H9 (cell line): Measurements from ENCODE around the gene EHBP1L1. TPM values are rescaled to one million over a fixed set of nuclear protein-coding genes. Genes with fewer than 3 reads are reported as not detected.
A peak's percentile ranks its signal among the peaks of the same experiment; 100 is the strongest.

Experiments
- DNase-seq: peaks from one replicate; pipeline ENCODE4 v3.0.0-alpha.2; 2017
- H2AFZ ChIP-seq: one replicate; pipeline ENCODE4 v1.6.1; 2013; ENCODE audit warnings: mild to moderate bottlenecking, low read length, control low read depth, moderate library complexity
- H2AK5ac ChIP-seq: 2 replicates; pipeline ENCODE4 v1.6.1; 2013; ENCODE audit warnings: low read length, control low read depth, mixed read lengths; ENCODE audit not compliant: insufficient read length
- H2BK120ac ChIP-seq: one replicate; pipeline ENCODE4 v1.6.1; 2013; ENCODE audit warnings: low read depth, mild to moderate bottlenecking, low read length, control low read depth, inconsistent platforms; ENCODE audit not compliant: poor library complexity, severe bottlenecking
- H2BK12ac ChIP-seq: 2 replicates; pipeline ENCODE4 v1.6.1; 2013; ENCODE audit warnings: low read length, control low read depth, mixed read lengths, low read depth; ENCODE audit not compliant: insufficient read length
- H2BK15ac ChIP-seq: 2 replicates; pipeline ENCODE4 v1.6.1; 2013; ENCODE audit warnings: low read depth, low read length, control low read depth
- H2BK20ac ChIP-seq: one replicate; pipeline ENCODE4 v1.6.1; 2013; ENCODE audit warnings: low read depth, mild to moderate bottlenecking, low read length, control low read depth, inconsistent platforms; ENCODE audit not compliant: poor library complexity, severe bottlenecking
- H2BK5ac ChIP-seq: 2 replicates; pipeline ENCODE4 v1.6.1; 2013; ENCODE audit warnings: low read length, control low read depth, mixed read lengths; ENCODE audit not compliant: insufficient read length
- H3K14ac ChIP-seq: 2 replicates; pipeline ENCODE4 v1.6.1; 2013; ENCODE audit warnings: low read length, control low read depth; ENCODE audit not compliant: insufficient read depth
- H3K18ac ChIP-seq: 2 replicates; pipeline ENCODE4 v1.6.1; 2013; ENCODE audit warnings: low read depth, mild to moderate bottlenecking, mixed read lengths, low read length, control low read depth; ENCODE audit not compliant: insufficient read length
- H3K23ac ChIP-seq: 2 replicates; pipeline ENCODE4 v1.6.1; 2013; ENCODE audit warnings: low read length, control low read depth, mixed read lengths, low read depth; ENCODE audit not compliant: insufficient read length
- H3K23me2 ChIP-seq: 2 replicates; pipeline ENCODE4 v1.6.1; 2013; ENCODE audit warnings: low read depth, mild to moderate bottlenecking, mixed read lengths, low read length, control low read depth; ENCODE audit not compliant: insufficient read length, poor library complexity, severe bottlenecking
- H3K27ac ChIP-seq: 2 replicates; pipeline ENCODE4 v1.5.1; 2013; ENCODE audit warnings: low read length, control low read depth, mixed read lengths, low read depth; ENCODE audit not compliant: insufficient read length
- H3K27me3 ChIP-seq: 2 replicates; pipeline ENCODE4 v1.6.1; 2013; ENCODE audit warnings: low read length, control low read depth, inconsistent platforms; ENCODE audit not compliant: insufficient read depth
- H3K4ac ChIP-seq: 2 replicates; pipeline ENCODE4 v1.6.1; 2013; ENCODE audit warnings: low read depth, mild to moderate bottlenecking, control low read depth, inconsistent platforms, low read length, moderate library complexity
- H3K4me1 ChIP-seq: 2 replicates; pipeline ENCODE4 v1.6.1; 2013; ENCODE audit warnings: low read length, control low read depth, inconsistent platforms; ENCODE audit not compliant: insufficient read depth
- H3K4me2 ChIP-seq: 2 replicates; pipeline ENCODE4 v1.6.1; 2013; ENCODE audit warnings: low read length, control low read depth, mixed read lengths; ENCODE audit not compliant: insufficient read length, insufficient read depth
- H3K56ac ChIP-seq: 2 replicates; pipeline ENCODE4 v1.6.1; 2013; ENCODE audit warnings: low read depth, mild to moderate bottlenecking, mixed read lengths, low read length, control low read depth; ENCODE audit not compliant: insufficient read length
- H3K79me1 ChIP-seq: 2 replicates; pipeline ENCODE4 v1.6.1; 2013; ENCODE audit warnings: low read depth, mild to moderate bottlenecking, moderate library complexity, low read length, control low read depth, inconsistent platforms; ENCODE audit not compliant: insufficient read depth, poor library complexity, severe bottlenecking
- H3K79me2 ChIP-seq: 2 replicates; pipeline ENCODE4 v1.6.1; 2013; ENCODE audit warnings: low read length, control low read depth, inconsistent platforms; ENCODE audit not compliant: insufficient read depth
- H3K9ac ChIP-seq: 2 replicates; pipeline ENCODE4 v1.6.1; 2013; ENCODE audit warnings: low read length, control low read depth, mixed read lengths; ENCODE audit not compliant: insufficient read length; ENCODE audit errors: extremely low read depth
- H3K9me3 ChIP-seq: one replicate; pipeline ENCODE4 v1.6.1; 2013; ENCODE audit warnings: low read depth, low read length, inconsistent platforms; ENCODE audit not compliant: control insufficient read depth
- H3T11ph ChIP-seq: one replicate; pipeline ENCODE4 v1.6.1; 2013; ENCODE audit warnings: mild to moderate bottlenecking, low read length, control low read depth, inconsistent platforms
- H4K20me1 ChIP-seq: one replicate; pipeline ENCODE4 v1.6.1; 2013; ENCODE audit not compliant: control insufficient read depth, insufficient read length, insufficient read depth
- H4K5ac ChIP-seq: 2 replicates; pipeline ENCODE4 v1.6.1; 2013; ENCODE audit warnings: low read depth, mild to moderate bottlenecking, mixed read lengths, low read length, control low read depth; ENCODE audit not compliant: insufficient read length
- H4K8ac ChIP-seq: replicated peaks from 2 replicates; pipeline ENCODE4 v1.6.1; 2013; ENCODE audit warnings: low read length, control low read depth, mixed read lengths, low read depth; ENCODE audit not compliant: insufficient read length
- H4K91ac ChIP-seq: 2 replicates; pipeline ENCODE4 v1.6.1; 2013; ENCODE audit warnings: low read depth, mild to moderate bottlenecking, moderate library complexity, mixed read lengths, low read length, control low read depth; ENCODE audit not compliant: insufficient read length
- H3K27ac Mint-ChIP-seq, 3 experiments: 2 replicates in 2 of 3; 3 replicates in 1 of 3; pipeline ENCODE4 v1.8.0; 2020 to 2021; ENCODE audit warnings: mixed read lengths in 3 of 3, mild to moderate bottlenecking in 1 of 3, moderate library complexity in 1 of 3
- H3K27me3 Mint-ChIP-seq: 2 replicates; pipeline ENCODE4 v1.8.0; 2021; ENCODE audit warnings: low read depth, mild to moderate bottlenecking, moderate library complexity, mixed read lengths
- H3K36me3 Mint-ChIP-seq, 3 experiments: 2 replicates in 2 of 3; 3 replicates in 1 of 3; pipeline ENCODE4 v1.8.0; 2020 to 2021; ENCODE audit warnings: low read depth in 3 of 3, mixed read lengths in 3 of 3; ENCODE audit not compliant: insufficient read depth in 1 of 3
- H3K4me1 Mint-ChIP-seq, 2 experiments: 2 replicates each; pipeline ENCODE4 v1.8.0; 2020; ENCODE audit warnings: mixed read lengths in 2 of 2
- H3K4me3 Mint-ChIP-seq, 2 experiments: 2 replicates in 1 of 2; 3 replicates in 1 of 2; pipeline ENCODE4 v1.8.0; 2020 to 2021; ENCODE audit warnings: mild to moderate bottlenecking in 2 of 2, mixed read lengths in 2 of 2, moderate library complexity in 1 of 2
- H3K9me3 Mint-ChIP-seq, 2 experiments: 2 replicates in 1 of 2; 3 replicates in 1 of 2; pipeline ENCODE4 v1.8.0; 2020; ENCODE audit warnings: mild to moderate bottlenecking in 2 of 2, mixed read lengths in 2 of 2, moderate library complexity in 1 of 2
- CTCF ChIP-seq: fragments of 200-600 bp; sonication (generic); conservative IDR thresholded peaks from 3 replicates; pipeline ENCODE4 v1.8.0; 2021; ENCODE audit warnings: antibody characterized with exemption, mild to moderate bottlenecking
- WGBS: extraction: QIAGEN DNeasy Blood & Tissue Kit; methylation state at CpG from one replicate; pipeline ENCODE4 v1.1.7; 2013; ENCODE audit warnings: missing lambda C conversion rate, low lambda C conversion rate, mixed read lengths; ENCODE audit not compliant: insufficient read length; ENCODE audit errors: extremely low coverage; 5-methylcytosine and 5-hydroxymethylcytosine counted together
- total RNA-seq: library from RNA; stranded (reverse); gene quantifications from 2 replicates; pipeline ENCODE4 v1.2.1, GENCODE V29; 2021

Gene EHBP1L1
- total RNA-seq, 1 experiment from 2014 or later = 13.8 TPM

- H4K20me1 ChIP-seq = no peaks in the 10 kb centered on the region
- H3K4me1 Mint-ChIP-seq = peaks cover 38 to 54% of the 10 kb centered on the region in 2 experiments
- H4K91ac ChIP-seq = no peak overlapping the region
- H3K9me3 ChIP-seq = no peaks in the 10 kb centered on the region
- peaks cover 25% of the 10 kb centered on the region for H3K23me2 ChIP-seq
- H3K23ac ChIP-seq = no peak overlapping the region
- H3T11ph ChIP-seq = no peak overlapping the region
- no peaks in the 10 kb centered on the region; the same call in 1 of the 2 replicates for H3K4me1 ChIP-seq
- H2BK12ac ChIP-seq = no peak overlapping the region
- peak overlapping the region; percentile 99 for H3K4me3 Mint-ChIP-seq
- peaks cover 8% of the 10 kb centered on the region; the same call in 1 of the 2 replicates for H3K27me3 ChIP-seq
- no peak overlapping the region for H2BK5ac ChIP-seq
- TF ChIP-seq CTCF = peak; percentile 61
- no peak overlapping the region for H3K9ac ChIP-seq
- H4K5ac ChIP-seq = no peak overlapping the region
- H3K14ac ChIP-seq = no peak overlapping the region
- H3K79me2 ChIP-seq = no peaks in the 10 kb centered on the region; the same call in 1 of the 2 replicates
- H3K79me1 ChIP-seq = peaks cover 4% of the 10 kb centered on the region
- H3K27ac Mint-ChIP-seq = peak overlapping the region in 2 of 3 experiments; percentile 70 to 85; a peak in 3 of 7 replicates
- H3K4me2 ChIP-seq = peak overlapping the region; percentile 44
- peak; percentile 82 for DNase-seq
- H2AK5ac ChIP-seq = no peak overlapping the region
- WGBS = no CpG with 5 or more reads among the region's 11 CpGs
- peaks cover 6 to 14% (median 9%) of the 10 kb centered on the region in 3 experiments; a peak in 6 of 7 replicates for H3K36me3 Mint-ChIP-seq
- H2AFZ ChIP-seq = no peak overlapping the region
- H2BK120ac ChIP-seq = no peak overlapping the region
- H2BK15ac ChIP-seq = no peak overlapping the region
- H3K9me3 Mint-ChIP-seq = no peaks in the 10 kb centered on the region; a peak in 1 of 5 replicates
- no peak overlapping the region for H3K56ac ChIP-seq
- H3K4ac ChIP-seq = no peak overlapping the region
- H3K18ac ChIP-seq = no peak overlapping the region
- H4K8ac ChIP-seq = no peak overlapping the region
- peaks cover 21% of the 10 kb centered on the region for H3K27me3 Mint-ChIP-seq
- H2BK20ac ChIP-seq = no peak overlapping the region
- no peak overlapping the region for H3K27ac ChIP-seq
Measured at GRCh38 chr11:65571940-65572339, 3.9 kb upstream of the EHBP1L1 start.
